Measurements from ENCODE around the gene MEF2B.
"Not testable (repeated sequence)": the region's sequence is repeated elsewhere in the genome, so short reads cannot be mapped to it uniquely, and the experiment has no call there.

Gene MEF2B

GRCh38 chr19:19157808-19158207 lies 12.3 kb downstream of the MEF2B start:
- DNase-seq (ENCODE audit: low spot score) = no peak

- DNase-seq (ENCODE audit: low spot score) = no peak
These were observed 14.4 kb downstream of the MEF2B start for GRCh38 chr19:19155495-19156219.

GRCh38 chr19:19154768-19155494 lies 15.1 kb downstream of the MEF2B start:
- DNase-seq (ENCODE audit: low spot score) = no peak

GRCh38 chr19:19152668-19153384 lies 17.2 kb downstream of the MEF2B start:
- no peak for DNase-seq (ENCODE audit: low spot score)

- DNase-seq (ENCODE audit: low spot score) = no peak
These were observed 18.6 kb downstream of the MEF2B start for GRCh38 chr19:19151418-19151817.

- no peak for DNase-seq (ENCODE audit: low spot score)
These were observed 20.6 kb downstream of the MEF2B start for GRCh38 chr19:19149435-19149834.

GRCh38 chr19:19148504-19148903 lies 21.6 kb downstream of the MEF2B start:
- DNase-seq (ENCODE audit: low spot score) = not testable (repeated sequence)

- no peak for DNase-seq (ENCODE audit: low spot score)
These were observed 22.7 kb downstream of the MEF2B start for GRCh38 chr19:19147344-19147743.

- no peak for DNase-seq (ENCODE audit: low spot score)
These were observed 23.2 kb downstream of the MEF2B start for GRCh38 chr19:19146865-19147264.

- peak; percentile 62 for DNase-seq (ENCODE audit: low spot score)
These were observed 24.1 kb downstream of the MEF2B start for GRCh38 chr19:19145684-19146608.

GRCh38 chr19:19145281-19145680 lies 24.8 kb downstream of the MEF2B start:
- DNase-seq (ENCODE audit: low spot score) = no peak

GRCh38 chr19:19142347-19142746 lies 27.7 kb downstream of the MEF2B start:
- DNase-seq (ENCODE audit: low spot score) = no peak

GRCh38 chr19:19140476-19140875 lies 29.6 kb downstream of the MEF2B start:
- no peak for DNase-seq (ENCODE audit: low spot score)

GRCh38 chr19:19139876-19140229 lies 30.2 kb downstream of the MEF2B start:
- DNase-seq (ENCODE audit: low spot score) = no peak

- peak; percentile 97 for DNase-seq (ENCODE audit: low spot score)
These were observed 31.7 kb downstream of the MEF2B start, which contains the start of gene TMEM161A for GRCh38 chr19:19138109-19138981. Gene TMEM161A, minus strand, starts transcription at chr19:19138478. Its CDS starts 50 bp downstream, at chr19:19138428.

GRCh38 chr19:19137556-19138108 lies 32.4 kb downstream of the MEF2B start:
- no peak for DNase-seq (ENCODE audit: low spot score)

- not testable (repeated sequence) for DNase-seq (ENCODE audit: low spot score)
These were observed 34.4 kb downstream of the MEF2B start for GRCh38 chr19:19135713-19136112.

- DNase-seq (ENCODE audit: low spot score) = peak; percentile 31
These were observed 35.3 kb downstream of the MEF2B start for GRCh38 chr19:19134687-19135158.

- no peak for DNase-seq (ENCODE audit: low spot score)
These were observed 36.1 kb downstream of the MEF2B start for GRCh38 chr19:19133985-19134384.

- DNase-seq (ENCODE audit: low spot score) = no peak
These were observed 37.2 kb downstream of the MEF2B start for GRCh38 chr19:19132912-19133311.
